Measurements from ENCODE around the gene FYN. TPM values are rescaled to one million over a fixed set of nuclear protein-coding genes. Genes with fewer than 3 reads are reported as not detected.

FYN gene
- total RNA-seq, 2 donors from 2014 or later = 13.7 to 103 TPM

- H3K4me3 ChIP-seq = no peak overlapping the region
- no peaks in the 10 kb centered on the region for H3K9me3 ChIP-seq
- no peak for DNase-seq (ENCODE audit: low spot score)
- H3K4me1 ChIP-seq (replicated peaks) = no peaks in the 10 kb centered on the region
- H3K36me3 ChIP-seq = no peaks in the 10 kb centered on the region
- TF ChIP-seq POLR2A (IDR thresholded peaks at IDR 0.05) (no peak), CTCF (IDR thresholded peaks at IDR 0.05) (no peak), POLR2AphosphoS5 (IDR thresholded peaks at IDR 0.05) (no peak)
- 100% methylated on average over 2 of the region's 2 CpGs for WGBS
- intact Hi-C loops (cut with DNase I) = no loop called here
- no peak overlapping the region for H3K27ac ChIP-seq
- H3K27me3 ChIP-seq (replicated peaks; ENCODE audit: insufficient read depth) = no peaks in the 10 kb centered on the region
These were observed 104.9 kb downstream of the FYN start for GRCh38 chr6:111768431-111768770.

GRCh38 chr6:111767752-111768430, 105.4 kb downstream of the FYN start:
- no peaks in the 10 kb centered on the region for H3K36me3 ChIP-seq
- H3K9me3 ChIP-seq = no peaks in the 10 kb centered on the region
- no peak overlapping the region for H3K27ac ChIP-seq
- WGBS = 52% methylated on average over 5 of the region's 5 CpGs
- TF ChIP-seq POLR2A (IDR thresholded peaks at IDR 0.05) (no peak), POLR2AphosphoS5 (IDR thresholded peaks at IDR 0.05) (peak; percentile 4)
- intact Hi-C loops (cut with DNase I) = no loop called here
- H3K27me3 ChIP-seq (replicated peaks; ENCODE audit: insufficient read depth) = no peaks in the 10 kb centered on the region
- no peaks in the 10 kb centered on the region for H3K4me1 ChIP-seq (replicated peaks)
- DNase-seq (ENCODE audit: low spot score) = no peak
- no peak overlapping the region for H3K4me3 ChIP-seq

GRCh38 chr6:111766201-111766857, 106.9 kb downstream of the FYN start:
- WGBS = 77% methylated on average over 5 of the region's 5 CpGs
- TF ChIP-seq POLR2A (IDR thresholded peaks at IDR 0.05) = no peak
- TF ChIP-seq POLR2AphosphoS5 (IDR thresholded peaks at IDR 0.05) = no peak
- TF ChIP-seq CTCF (IDR thresholded peaks at IDR 0.05) = no peak
- intact Hi-C loops (cut with DNase I) = no loop called here
- Histone ChIP-seq H3K36me3 (no peaks in the 10 kb centered on the region), H3K27ac (no peak overlapping the region), H3K27me3 (replicated peaks; ENCODE audit: insufficient read depth) (no peaks in the 10 kb centered on the region), H3K9me3 (no peaks in the 10 kb centered on the region), H3K4me1 (replicated peaks) (no peaks in the 10 kb centered on the region), H3K4me3 (no peak overlapping the region)
- DNase-seq (ENCODE audit: low spot score) = no peak

- intact Hi-C loops (cut with DNase I) = no loop called here
- H3K9me3 ChIP-seq = no peaks in the 10 kb centered on the region
- TF ChIP-seq CTCF (IDR thresholded peaks at IDR 0.05) (no peak), POLR2AphosphoS5 (IDR thresholded peaks at IDR 0.05) (no peak), POLR2A (IDR thresholded peaks at IDR 0.05) (no peak)
- no peak overlapping the region for H3K27ac ChIP-seq
- no peak for DNase-seq (ENCODE audit: low spot score)
- 93% methylated on average over 1 of the region's 1 CpG for WGBS
- H3K27me3 ChIP-seq (replicated peaks; ENCODE audit: insufficient read depth) = no peaks in the 10 kb centered on the region
- no peaks in the 10 kb centered on the region for H3K4me1 ChIP-seq (replicated peaks)
- H3K4me3 ChIP-seq = no peak overlapping the region
- H3K36me3 ChIP-seq = no peaks in the 10 kb centered on the region
These were observed 107.5 kb downstream of the FYN start for GRCh38 chr6:111765763-111766162.

GRCh38 chr6:111764238-111765175, 108.7 kb downstream of the FYN start:
- Histone ChIP-seq H3K4me1 (replicated peaks) (no peaks in the 10 kb centered on the region), H3K27ac (no peak overlapping the region), H3K27me3 (replicated peaks; ENCODE audit: insufficient read depth) (no peaks in the 10 kb centered on the region), H3K9me3 (no peaks in the 10 kb centered on the region), H3K36me3 (no peaks in the 10 kb centered on the region), H3K4me3 (no peak overlapping the region)
- intact Hi-C loops (cut with DNase I) = no loop called here
- no peak for TF ChIP-seq POLR2A (IDR thresholded peaks at IDR 0.05)
- TF ChIP-seq CTCF (IDR thresholded peaks at IDR 0.05) = no peak
- DNase-seq (ENCODE audit: low spot score) = no peak
- 86% methylated on average over 13 of the region's 13 CpGs for WGBS
